Panc1 (cell line): ENCODE data around the gene ZBTB20. TPM values are rescaled to one million over a fixed set of nuclear protein-coding genes. Genes with fewer than 3 reads are reported as not detected.

ENCODE experiments used
- ATAC-seq: fragments of 200-7000 bp; cut with Tn5 transposase; 2 replicates; pipeline ENCODE4 v1.9.1; 2020; ENCODE audit warnings: mild to moderate bottlenecking, moderate library complexity
- BruUV-seq: library from RNA; stranded (reverse); fragments of 400-500 nt; replicated peaks from 2 replicates; lab custom pipeline; 2021; lab: Mats Ljungman, UMichigan
- CTCF ChIA-PET: fragments of 300-600 bp; sonication (Branson Sonifier 250); formaldehyde crosslinking; loops from one replicate; lab custom pipeline; 2022; ENCODE audit warnings: antibody characterized with exemption; lab: Charles Lee
- POLR2A ChIA-PET: fragments of 300-600 bp; sonication (Branson Sonifier 250); formaldehyde crosslinking; loops from one replicate; lab custom pipeline; 2022; ENCODE audit warnings: antibody characterized with exemption; lab: Charles Lee
- DNase-seq: peaks from one replicate; pipeline ENCODE4 v3.0.0-alpha.2; 2010; ENCODE audit warnings: low read depth, low spot score
- H3K27ac ChIP-seq: 2 replicates; pipeline ENCODE4 v1.5.1; 2011; ENCODE audit warnings: mild to moderate bottlenecking, low read length, inconsistent platforms
- H3K27me3 ChIP-seq: fragments of 200-500 bp; sonication (Bioruptor generic); 2 replicates; pipeline ENCODE4 v1.6.0; 2014; ENCODE audit warnings: low read length, inconsistent platforms; ENCODE audit not compliant: control insufficient read depth, insufficient read depth
- H3K36me3 ChIP-seq: fragments of 200-500 bp; sonication (Bioruptor generic); 2 replicates; pipeline ENCODE4 v1.5.1; 2014; ENCODE audit warnings: inconsistent platforms, mild to moderate bottlenecking, low read length, moderate library complexity; ENCODE audit not compliant: control insufficient read depth, insufficient read depth
- H3K4me1 ChIP-seq: 2 replicates; pipeline ENCODE4 v1.5.1; 2011; ENCODE audit warnings: inconsistent platforms, mild to moderate bottlenecking, low read length, moderate library complexity; ENCODE audit not compliant: control insufficient read depth, insufficient read depth
- H3K4me3 ChIP-seq, 2 experiments: 2 replicates each; pipeline ENCODE4 v1.5.1; 2011 to 2012; ENCODE audit warnings: low read depth in 2 of 2, low read length in 2 of 2, mild to moderate bottlenecking in 2 of 2, inconsistent platforms in 1 of 2, moderate library complexity in 1 of 2
- H3K9me3 ChIP-seq: fragments of 200-500 bp; sonication (Bioruptor generic); 2 replicates; pipeline ENCODE4 v1.5.1; 2014; ENCODE audit warnings: low read depth, mild to moderate bottlenecking, inconsistent platforms, low read length, moderate library complexity; ENCODE audit not compliant: control insufficient read depth, insufficient read depth
- POLR2AphosphoS5 ChIP-seq: IDR thresholded peaks from 2 replicates; pipeline ENCODE4 v1.6.1; 2012; ENCODE audit warnings: mild to moderate bottlenecking, low read depth, low read length, moderate library complexity
- REST ChIP-seq, 2 experiments: IDR thresholded peaks; 2 replicates each; pipeline ENCODE4 v1.6.1; 2011 to 2012; ENCODE audit warnings: low read depth in 2 of 2, control low read depth in 1 of 2, low read length in 1 of 2, mild to moderate bottlenecking in 1 of 2, moderate library complexity in 1 of 2; ENCODE audit not compliant: insufficient read depth in 1 of 2
- SIN3A ChIP-seq: IDR thresholded peaks from 2 replicates; pipeline ENCODE4 v1.6.1; 2012; ENCODE audit warnings: low read depth, mild to moderate bottlenecking, low read length, moderate library complexity, borderline replicate concordance; ENCODE audit not compliant: insufficient read depth
- TCF7L2 ChIP-seq: IDR thresholded peaks from 2 replicates; pipeline ENCODE4 v1.6.1; 2011; ENCODE audit warnings: mild to moderate bottlenecking, low read depth, low read length, inconsistent platforms
- in situ Hi-C: cut with HindIII; loops from 2 replicates; pipeline ENCODE4 v1.10.0; 2016; ENCODE audit warnings: low sequenced_read_pairs, low pct_unique_long_range_greater_than_20kb
- intact Hi-C: fragments of 100-400 bp; cut with micrococcal nuclease; formaldehyde crosslinking; loops from one replicate; pipeline ENCODE4 v1.10.0; 2022; ENCODE audit not compliant: unreplicated experiment
- total RNA-seq: library from RNA; stranded (reverse); gene quantifications from one replicate; pipeline ENCODE4 v1.2.1, GENCODE V29; 2021; ENCODE audit not compliant: unreplicated experiment
- TF ChIP-seq, protein P1 (sequence below): fragments of 450-650 bp; IDR thresholded peaks from 2 replicates; pipeline ENCODE4 v1.5.1; 2017; ENCODE audit warnings: mild to moderate bottlenecking

The ZBTB20 gene
- total RNA-seq, 1 experiment from 2014 or later, result 4.1 TPM

- TF ChIP-seq, protein P1, sequence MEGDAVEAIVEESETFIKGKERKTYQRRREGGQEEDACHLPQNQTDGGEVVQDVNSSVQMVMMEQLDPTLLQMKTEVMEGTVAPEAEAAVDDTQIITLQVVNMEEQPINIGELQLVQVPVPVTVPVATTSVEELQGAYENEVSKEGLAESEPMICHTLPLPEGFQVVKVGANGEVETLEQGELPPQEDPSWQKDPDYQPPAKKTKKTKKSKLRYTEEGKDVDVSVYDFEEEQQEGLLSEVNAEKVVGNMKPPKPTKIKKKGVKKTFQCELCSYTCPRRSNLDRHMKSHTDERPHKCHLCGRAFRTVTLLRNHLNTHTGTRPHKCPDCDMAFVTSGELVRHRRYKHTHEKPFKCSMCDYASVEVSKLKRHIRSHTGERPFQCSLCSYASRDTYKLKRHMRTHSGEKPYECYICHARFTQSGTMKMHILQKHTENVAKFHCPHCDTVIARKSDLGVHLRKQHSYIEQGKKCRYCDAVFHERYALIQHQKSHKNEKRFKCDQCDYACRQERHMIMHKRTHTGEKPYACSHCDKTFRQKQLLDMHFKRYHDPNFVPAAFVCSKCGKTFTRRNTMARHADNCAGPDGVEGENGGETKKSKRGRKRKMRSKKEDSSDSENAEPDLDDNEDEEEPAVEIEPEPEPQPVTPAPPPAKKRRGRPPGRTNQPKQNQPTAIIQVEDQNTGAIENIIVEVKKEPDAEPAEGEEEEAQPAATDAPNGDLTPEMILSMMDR, result no peak
- TF ChIP-seq SIN3A, result no peak
- no peak for TF ChIP-seq REST (IDR thresholded peaks at IDR 0.05; ENCODE audit: insufficient read depth in 1 of 2, low read depth in 2 of 2, low read length in 1 of 2)
- TF ChIP-seq POLR2AphosphoS5, result no peak
- TF ChIP-seq TCF7L2, result no peak
- ATAC-seq, result no peak; the same call in 1 of the 2 replicates
- Histone ChIP-seq H3K27me3 (no peaks in the 10 kb centered on the region), H3K4me3 (no peak overlapping the region), H3K27ac (no peak overlapping the region), H3K9me3 (peaks cover 2% of the 10 kb centered on the region), H3K4me1 (no peaks in the 10 kb centered on the region), H3K36me3 (no peaks in the 10 kb centered on the region)
- no peak for DNase-seq
- ChIA-PET POLR2A (no interaction called here), CTCF (no interaction called here)
- in situ Hi-C loops, result no loop called here
- no TSS peak for BruUV-seq
- intact Hi-C loops, result no loop called here
These were observed 562.2 kb downstream of the ZBTB20 start for GRCh38 chr3:114584734-114585371.

DNA sequence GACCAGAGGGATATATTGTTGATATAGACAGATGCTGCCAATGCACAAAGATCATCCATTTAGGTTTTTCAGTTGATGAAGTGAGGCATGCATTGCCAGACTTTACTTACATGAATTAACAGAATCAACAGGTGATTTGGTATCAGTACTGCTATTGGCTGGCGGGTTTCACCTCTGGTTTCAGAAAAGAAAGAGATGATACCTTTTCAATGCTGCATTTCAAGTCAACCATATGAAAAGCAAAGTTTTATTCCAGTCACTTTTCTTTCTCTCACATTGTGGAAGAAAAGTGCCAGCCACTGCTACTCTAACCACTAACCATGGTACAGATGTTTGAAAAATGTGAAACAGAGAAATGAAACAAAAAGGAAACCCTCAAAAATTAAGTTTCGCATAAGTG, 564.2 kb downstream of the ZBTB20 start:
- H3K36me3 ChIP-seq, result no peaks in the 10 kb centered on the region
- peaks cover 5% of the 10 kb centered on the region for H3K9me3 ChIP-seq
- no peak overlapping the region for H3K27ac ChIP-seq
- ChIA-PET CTCF (no interaction called here), POLR2A (no interaction called here)
- H3K27me3 ChIP-seq, result no peaks in the 10 kb centered on the region
- H3K4me1 ChIP-seq, result no peaks in the 10 kb centered on the region
- BruUV-seq, result no TSS peak
- ATAC-seq, result no peak
- no peak for DNase-seq
- TF ChIP-seq POLR2AphosphoS5, result no peak
- no peak for TF ChIP-seq REST (IDR thresholded peaks at IDR 0.05; ENCODE audit: insufficient read depth in 1 of 2, low read depth in 2 of 2, low read length in 1 of 2)
- TF ChIP-seq, protein P1, result no peak
- no peak for TF ChIP-seq TCF7L2
- no peak for TF ChIP-seq SIN3A
- no peak overlapping the region for H3K4me3 ChIP-seq
- in situ Hi-C loops (no loop called here), intact Hi-C loops (no loop called here)
